ENCODE measurements around the gene MMP7.
"Not testable (repeated sequence)": the region's sequence is repeated elsewhere in the genome, so short reads cannot be mapped to it uniquely, and the experiment has no call there.

MMP7 gene

DNA sequence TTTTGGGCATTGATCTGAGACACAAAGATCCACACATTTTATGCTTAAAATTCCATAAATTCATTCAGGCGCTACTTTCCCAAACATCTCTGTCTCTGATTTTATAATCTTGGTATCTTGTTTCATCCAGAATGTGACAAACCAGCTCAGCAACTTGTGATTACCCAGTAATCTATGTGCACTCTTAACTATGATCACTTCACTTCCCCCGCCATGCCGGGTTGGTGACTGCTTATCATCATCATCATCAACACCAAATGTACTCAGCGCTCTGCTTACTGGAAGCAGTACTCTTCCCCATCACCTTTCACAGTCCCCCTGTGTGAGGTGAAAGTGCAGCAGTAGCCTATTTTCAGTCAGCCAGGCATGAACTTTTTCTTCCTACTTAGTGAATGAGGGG, 15.2 kb upstream of the MMP7 start:
- no peak overlapping the region for H3K27ac ChIP-seq
- no peak overlapping the region for H3K4me3 ChIP-seq

DNA sequence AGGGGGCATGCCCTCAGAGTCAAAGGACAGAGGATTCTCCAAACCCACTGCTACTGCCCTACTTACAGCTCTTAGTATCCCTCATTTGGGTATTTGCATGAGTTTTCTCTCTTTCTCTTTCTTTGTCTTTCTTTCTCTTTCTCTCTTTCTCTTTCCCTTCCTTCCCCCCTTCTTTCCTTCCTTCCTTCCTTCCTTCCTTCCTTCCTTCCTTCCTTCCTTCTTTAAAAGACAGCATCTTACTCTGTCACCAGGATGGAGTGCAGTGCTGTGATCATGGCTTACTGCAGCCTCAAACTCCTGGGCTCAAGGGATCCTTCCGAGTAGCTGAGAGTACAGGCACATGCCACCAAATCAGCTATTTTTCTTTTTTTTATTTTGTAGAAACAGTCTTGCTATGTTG, 14.0 kb upstream of the MMP7 start:
- Histone ChIP-seq H3K27ac (no peak overlapping the region), H3K4me3 (no peak overlapping the region)

DNA sequence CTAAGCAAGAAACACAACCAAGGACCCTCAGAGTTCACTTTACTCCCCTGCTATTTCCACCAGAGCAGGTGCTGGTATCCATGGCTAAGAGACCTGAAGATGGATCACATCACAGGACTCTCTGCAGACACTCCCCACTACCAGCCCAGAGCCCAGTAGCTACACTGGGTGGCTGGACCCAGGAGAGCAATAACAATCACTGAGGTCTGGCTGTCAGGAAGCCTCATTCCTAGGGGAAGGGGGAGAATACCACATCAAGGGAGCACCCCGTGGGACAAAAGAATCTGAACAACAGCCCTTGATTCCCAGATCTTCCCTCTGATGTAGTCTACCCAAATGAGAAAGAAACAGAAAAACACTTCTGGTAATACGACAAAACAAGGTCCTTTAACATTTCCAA, 9.0 kb upstream of the MMP7 start:
- no peak overlapping the region for H3K4me3 ChIP-seq
- no peak overlapping the region for H3K27ac ChIP-seq

DNA sequence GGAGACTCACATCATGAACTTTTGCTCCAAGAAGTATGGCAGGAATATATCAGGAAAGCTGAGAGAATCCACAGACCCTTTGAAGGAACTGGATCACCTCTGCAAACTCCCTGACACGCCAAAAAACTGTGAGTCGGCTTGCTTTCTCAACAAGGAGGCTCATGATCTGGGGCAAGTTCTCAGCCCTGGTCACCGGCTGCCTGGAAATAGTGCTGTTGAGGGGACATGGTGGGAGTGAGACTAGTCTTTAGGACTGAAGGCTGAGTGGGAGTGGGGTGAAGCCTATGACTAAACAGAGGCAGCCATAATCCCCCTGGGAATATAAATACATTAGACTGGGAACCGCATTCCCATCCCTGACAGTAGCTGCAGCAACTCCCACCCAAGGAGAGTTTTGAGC, 8.4 kb upstream of the MMP7 start:
- no peak overlapping the region for H3K27ac ChIP-seq
- H3K4me3 ChIP-seq = no peak overlapping the region

DNA sequence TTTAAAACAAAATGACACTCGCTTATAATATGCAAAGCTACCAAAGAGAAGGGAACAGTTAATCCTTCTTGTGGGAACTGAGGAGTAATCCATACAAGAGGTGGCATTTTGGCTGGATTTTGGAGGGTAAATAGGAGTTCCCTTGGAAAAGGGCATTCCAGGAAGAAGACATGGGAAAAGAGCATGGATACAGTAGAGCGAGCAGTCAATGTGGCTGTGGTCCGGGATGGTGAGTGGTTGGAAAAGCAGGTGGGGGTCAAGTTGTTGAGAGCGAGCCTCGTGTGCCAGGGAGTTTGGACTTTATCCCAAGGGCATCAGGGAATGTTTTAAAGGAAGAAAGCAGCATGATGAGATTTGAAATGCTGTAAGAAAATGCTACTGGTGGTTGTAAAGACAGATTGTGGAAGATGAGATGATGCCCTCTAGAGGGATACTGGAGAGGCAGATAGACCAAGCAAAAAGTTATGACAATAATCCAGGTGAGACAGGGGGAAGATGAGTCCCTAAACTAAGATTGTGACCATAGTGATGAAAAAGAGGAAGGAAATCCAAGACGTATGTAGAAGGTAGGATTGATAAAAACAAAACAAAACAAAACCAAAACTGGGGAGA, 3.8 kb upstream of the MMP7 start:
- Histone ChIP-seq H3K27ac (no peak overlapping the region), H3K4me3 (no peak overlapping the region)

DNA sequence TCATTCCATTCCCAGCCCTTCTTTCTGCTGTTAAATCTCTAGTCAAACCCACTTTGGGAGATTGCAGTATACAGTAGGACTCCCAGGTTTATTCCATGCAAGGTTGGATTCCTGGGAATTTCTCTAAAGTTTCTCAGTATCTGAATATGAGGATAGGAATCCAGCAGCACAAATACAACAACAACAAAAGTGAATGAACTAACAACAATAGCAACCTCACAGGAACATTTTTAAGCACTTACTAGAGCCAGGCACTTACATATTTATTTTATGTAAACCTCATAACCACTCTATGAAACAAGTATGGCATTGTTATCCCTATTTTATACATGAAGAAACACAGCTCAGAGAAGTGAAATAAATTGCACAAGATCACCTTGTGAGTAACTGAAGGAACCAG, 1.9 kb downstream of the MMP7 start:
- Histone ChIP-seq H3K27ac (no peak overlapping the region), H3K4me3 (no peak overlapping the region)

DNA sequence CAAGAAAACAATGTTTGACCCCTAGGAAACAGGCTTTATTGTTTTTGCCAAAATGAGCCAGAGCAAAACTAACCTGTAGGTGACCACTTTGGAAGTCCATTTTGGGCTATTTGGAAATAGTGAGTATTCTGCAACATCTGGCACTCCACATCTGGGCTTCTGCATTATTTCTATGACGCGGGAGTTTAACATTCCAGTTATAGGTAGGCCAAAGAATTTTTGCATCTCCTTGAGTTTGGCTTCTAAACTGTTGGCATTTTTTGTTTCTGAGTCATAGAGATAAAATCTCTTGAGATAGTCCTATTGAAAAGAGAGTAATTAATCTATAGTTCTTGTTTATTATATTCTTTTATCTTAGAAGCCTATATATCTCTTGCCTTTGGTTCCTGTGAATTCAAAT, 2.9 kb downstream of the MMP7 start:
- Histone ChIP-seq H3K4me3 (no peak overlapping the region), H3K27ac (no peak overlapping the region)

DNA sequence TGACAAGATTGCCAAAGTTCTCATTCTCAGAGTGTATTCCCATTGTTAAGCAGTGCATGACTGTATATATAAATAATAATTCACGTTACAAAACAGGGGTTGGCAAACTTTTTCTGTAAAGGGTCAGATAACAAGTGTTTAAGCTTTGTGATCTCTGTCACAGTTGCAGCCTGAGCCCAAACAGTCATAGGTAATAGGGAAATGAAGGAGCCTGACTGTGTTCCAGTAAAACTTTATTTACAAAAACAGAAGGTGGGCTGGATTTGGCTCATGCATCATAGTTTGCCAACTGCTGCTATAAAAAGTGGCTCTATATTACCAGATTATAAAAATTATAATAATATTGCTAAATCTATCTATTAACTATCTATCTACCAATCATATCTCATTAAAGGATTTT, 3.5 kb downstream of the MMP7 start:
- Histone ChIP-seq H3K4me3 (no peak overlapping the region), H3K27ac (no peak overlapping the region)

DNA sequence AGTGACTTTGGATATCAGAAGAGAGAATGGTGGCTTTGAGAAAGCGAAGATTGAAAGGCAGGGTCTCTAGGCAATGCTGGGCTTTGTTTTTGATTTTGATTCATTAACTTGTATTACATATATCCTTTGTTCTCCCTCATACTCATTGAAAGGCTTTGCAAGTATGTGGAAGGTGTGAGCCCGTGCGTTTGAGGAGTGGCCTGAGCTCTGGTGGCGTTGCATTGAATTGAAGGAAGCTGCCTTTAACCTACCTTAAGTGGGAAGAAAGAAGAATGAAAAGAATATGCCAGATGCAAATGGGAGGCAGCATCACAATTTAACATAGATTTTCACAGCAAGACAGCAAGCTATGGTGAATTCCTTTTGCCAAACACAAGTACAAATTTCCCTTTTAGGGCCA, 6.7 kb downstream of the MMP7 start:
- no peak overlapping the region for H3K4me3 ChIP-seq
- no peak overlapping the region for H3K27ac ChIP-seq

DNA sequence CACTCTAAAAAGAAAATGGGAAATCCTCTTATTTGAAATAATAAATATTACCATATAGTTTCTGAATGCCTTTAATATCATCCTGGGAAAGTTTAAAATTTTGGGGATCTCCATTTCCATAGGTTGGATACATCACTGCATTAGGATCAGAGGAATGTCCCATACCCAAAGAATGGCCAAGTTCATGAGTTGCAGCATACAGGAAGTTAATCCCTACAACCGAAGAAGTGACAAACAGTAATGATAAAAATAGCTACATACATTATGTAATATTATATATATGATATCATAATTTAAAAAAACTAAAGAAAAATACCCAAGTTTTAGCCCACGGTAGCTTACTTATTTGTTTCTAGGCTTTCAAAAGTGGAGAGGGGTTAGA, 7.4 kb downstream of the MMP7 start:
- Histone ChIP-seq H3K4me3 (no peak overlapping the region), H3K27ac (no peak overlapping the region)

DNA sequence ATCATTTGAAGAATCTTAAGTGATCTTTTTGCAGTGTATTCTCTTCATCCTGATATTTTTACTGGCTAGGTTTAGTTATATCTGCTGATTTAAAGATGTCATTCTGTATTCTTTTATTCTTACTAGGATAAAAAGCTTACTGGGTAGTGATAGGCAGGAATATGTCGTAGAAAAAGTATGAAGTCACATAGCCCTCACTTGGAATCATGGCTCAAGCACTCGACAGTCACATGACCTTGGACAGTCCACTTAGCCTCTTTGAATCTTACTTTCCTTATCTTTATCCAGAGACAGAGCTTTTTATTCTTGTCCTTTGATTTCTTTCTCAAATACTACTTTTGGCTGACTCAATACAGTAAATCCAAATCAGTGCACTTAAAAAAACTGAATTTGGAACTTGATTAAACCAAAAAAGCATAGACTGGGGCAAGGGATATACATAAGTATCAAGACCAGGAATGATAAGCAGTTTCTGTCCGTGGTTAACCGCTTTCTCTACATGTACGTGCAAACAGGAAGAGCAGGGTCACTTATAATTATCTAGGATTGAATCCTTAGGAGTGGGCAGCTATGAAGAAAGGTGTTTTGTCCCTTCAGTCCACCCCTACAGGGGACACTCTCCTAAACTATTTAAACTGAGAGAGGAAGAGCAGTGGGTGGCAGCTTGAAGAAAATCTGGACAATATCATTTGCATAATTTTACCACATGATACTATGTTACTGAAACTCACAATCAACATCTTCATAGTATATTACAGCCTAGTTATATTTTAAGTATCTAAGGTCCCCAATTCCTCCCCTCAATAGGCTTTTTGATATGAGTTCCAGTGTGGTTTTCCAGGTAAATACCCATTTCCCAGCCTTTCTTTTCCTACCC, 8.0 kb downstream of the MMP7 start:
- Histone ChIP-seq H3K4me3 (no peak overlapping the region), H3K27ac (no peak overlapping the region)

DNA sequence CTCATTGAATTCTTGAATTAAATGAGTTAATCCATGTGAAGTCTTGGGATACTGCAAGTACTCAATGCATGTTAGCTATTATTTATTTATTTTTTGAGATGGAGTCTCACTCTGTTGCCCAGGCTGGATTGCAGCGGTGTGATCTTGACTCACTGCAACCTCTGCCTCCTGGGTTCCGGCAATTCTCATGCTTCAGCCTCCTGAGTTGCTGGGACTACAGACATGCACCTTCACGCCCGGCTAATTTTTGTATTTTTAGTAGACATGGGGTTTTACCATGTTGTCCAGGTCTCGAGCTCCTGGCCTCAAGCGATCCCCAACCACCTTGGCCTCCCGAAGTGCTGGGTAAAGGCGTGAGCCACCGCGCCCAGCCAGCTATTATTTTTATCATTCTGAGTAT, 9.4 kb downstream of the MMP7 start:
- Histone ChIP-seq H3K4me3 (no peak overlapping the region), H3K27ac (no peak overlapping the region)

DNA sequence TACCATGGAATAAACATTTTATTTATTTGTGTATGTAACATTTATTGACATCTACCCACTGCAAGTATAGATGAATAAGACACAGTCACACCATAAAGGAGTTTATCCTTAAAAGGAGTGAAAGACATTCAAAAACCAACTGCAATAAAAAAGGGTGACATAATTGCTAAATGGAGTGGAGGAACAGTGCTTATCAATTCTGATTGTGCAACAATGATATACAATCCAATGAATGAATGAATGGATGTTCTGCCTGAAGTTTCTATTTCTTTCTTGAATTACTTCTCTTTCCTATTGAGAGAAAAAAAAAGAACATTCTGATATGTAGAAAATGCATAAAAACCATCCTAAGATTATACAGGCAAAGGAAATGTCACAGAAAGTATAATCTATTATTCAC, 10.0 kb downstream of the MMP7 start:
- no peak overlapping the region for H3K27ac ChIP-seq
- no peak overlapping the region for H3K4me3 ChIP-seq

DNA sequence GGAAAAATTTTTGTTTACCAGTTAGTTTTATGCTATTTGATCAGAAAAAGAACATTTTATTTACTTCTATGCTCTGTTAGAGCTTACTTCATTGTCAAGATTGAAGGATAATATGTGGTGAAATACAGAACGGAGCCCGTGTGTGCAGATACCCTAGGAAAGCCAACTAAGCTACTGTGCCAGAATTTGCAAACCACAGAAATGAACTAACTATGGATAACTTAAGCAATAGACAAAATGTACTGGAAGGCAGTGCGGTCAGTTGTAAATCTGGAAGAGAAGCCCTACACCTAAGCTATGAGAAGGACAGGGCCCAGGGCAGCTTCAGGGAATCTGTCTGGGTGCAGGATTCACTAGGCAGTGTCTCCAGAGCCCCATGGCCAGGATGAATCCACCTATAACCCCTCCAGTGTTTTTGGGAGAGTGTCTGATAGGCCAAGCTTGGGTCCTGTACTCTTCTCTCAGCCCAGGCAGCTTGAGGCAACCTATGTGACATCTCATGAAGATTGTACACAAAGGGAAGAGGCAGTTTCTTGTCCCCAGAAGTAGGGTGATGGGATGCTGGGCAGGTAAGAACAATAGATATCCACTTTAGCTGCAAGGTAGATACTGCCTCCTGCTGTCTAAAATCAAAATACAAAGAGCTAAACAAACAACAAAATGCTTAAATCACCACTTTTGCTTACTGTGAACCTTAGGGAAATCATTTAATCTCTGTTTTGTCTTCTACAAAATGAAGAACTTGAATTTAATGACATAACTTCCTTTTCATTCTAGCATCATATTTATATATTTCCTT, 12.1 kb downstream of the MMP7 start:
- Histone ChIP-seq H3K27ac (no peak overlapping the region), H3K4me3 (no peak overlapping the region)

DNA sequence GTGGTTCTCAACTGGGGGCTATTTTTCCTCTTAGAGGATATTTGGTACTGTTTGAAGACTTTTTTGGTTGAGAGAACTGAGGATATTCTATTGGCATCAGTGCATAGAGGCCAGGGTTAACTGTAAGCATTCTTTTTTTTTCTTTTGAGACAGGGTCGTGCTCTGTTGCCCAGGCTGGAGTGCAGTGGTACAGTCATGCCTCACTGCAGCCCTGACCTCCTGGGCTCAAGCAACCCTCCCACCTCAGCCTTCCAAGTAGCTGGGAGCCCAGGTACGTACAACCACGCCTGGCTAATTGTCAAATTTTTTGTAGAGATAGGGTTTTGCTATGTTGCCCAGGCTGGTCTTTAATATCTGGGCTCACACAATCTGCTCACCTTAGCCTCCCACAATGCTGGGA, 12.9 kb downstream of the MMP7 start:
- Histone ChIP-seq H3K4me3 (no peak overlapping the region), H3K27ac (no peak overlapping the region)

DNA sequence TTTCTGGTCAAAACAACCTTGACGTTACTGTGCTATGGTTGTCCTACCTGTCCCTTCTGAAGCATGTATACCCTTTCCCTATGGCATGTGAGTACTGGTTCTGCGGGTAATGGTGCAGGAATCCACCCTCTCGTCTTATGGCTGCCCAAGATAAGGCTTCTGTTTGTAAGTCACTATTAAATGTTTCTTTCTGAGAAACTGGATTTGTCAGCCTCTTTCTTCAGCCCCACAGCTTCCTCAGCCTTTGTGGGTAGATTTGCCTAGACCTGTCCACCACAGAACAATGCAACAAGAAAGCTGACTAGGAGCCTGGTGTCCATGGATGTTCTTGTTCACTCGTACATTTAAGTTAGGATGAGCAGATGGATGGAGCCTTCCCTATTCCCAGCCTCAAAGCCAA, 14.4 kb downstream of the MMP7 start:
- no peak overlapping the region for H3K27ac ChIP-seq
- no peak overlapping the region for H3K4me3 ChIP-seq

DNA sequence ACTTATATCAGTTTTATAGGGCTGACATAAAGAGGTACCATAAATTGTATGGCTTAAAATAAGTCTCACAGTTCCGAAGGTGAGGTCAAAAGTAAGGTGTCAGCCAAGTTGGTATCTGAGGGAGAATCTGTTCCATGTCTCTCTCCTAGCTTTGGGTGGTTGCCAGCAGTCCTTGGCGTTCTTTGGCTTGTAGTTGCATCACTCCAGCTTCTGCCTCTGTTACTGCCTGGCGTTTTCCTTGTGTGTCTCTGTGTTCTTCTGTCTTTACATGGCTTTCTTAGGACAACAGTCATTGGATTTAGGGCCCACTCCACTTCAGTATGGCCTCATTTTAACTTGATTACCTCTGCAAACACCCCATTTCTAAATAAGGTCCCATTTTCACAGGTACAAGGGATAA, 16.7 kb downstream of the MMP7 start:
- Histone ChIP-seq H3K4me3 (no peak overlapping the region), H3K27ac (no peak overlapping the region)

DNA sequence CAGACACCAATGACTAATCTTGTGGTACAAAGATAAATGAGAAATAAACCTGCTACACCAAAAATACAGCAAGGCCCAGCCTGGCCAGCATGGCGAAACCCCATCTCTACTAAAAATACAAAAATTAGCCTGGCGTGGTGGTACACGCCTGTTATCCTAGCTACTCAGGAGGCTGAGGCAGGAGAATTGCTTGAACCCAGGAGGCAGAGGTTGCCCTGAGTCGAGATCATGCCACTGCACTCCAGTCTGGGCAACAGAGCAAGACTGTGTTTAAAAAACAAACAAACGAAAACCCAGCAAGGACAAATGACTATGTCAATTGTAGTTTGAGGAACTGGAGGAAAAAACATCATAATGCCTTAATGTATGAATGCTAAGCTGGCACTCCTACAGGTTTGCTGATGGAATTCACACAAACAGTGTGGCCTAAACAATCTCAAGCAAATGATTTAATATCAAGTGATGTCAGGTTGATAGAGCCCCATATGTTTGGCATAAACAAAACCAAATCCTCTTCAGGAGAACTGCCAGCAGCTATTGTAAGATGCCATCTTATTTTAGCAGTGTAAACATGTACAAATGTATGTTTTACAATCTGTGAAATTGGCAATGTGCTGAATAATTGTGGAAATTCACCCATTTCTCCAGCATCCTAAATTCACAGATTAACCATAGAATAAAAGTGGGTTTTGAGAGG, 20.0 kb downstream of the MMP7 start:
- Histone ChIP-seq H3K4me3 (no peak overlapping the region), H3K27ac (no peak overlapping the region)

DNA sequence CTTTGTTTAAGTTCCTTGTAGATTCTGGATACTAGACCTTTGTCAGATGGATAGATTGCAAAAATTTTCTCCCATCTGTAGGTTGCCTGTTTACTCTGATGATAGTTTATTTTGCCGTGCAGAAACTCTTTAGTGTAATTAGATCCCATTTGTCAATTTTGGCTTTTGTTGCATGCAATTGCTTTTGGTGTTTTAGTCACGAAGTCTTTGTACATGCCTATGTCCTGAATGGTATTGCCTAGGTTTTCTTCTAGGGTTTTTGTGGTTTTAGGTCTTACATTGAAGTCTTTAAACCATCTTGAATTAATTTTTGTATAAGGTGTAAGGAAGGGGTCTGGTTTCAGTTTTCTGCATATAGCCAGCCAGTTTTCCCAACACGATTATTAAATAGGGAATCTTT, 27.7 kb downstream of the MMP7 start:
- not testable (repeated sequence) for H3K27ac ChIP-seq, H3K4me3 ChIP-seq

DNA sequence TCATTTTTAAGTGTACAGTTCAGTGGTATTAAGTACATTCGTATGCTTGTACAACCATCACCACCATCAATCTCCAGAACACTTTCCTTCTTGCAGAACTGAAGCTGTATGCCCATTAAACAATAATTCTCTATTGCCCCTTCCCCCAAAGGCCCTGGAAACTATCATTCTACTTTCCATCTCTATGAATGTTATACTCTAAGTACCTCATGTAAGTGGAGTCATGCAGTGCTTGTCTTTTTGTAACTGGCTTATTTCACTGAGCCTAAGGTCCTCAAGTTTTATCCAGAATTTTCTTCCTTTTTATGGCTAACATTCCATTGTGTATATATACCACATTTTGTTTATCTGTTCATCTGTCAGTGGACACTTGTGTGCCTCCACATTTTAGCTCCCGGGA, 29.7 kb downstream of the MMP7 start:
- no peak overlapping the region for H3K4me3 ChIP-seq
- H3K27ac ChIP-seq = no peak overlapping the region

Data from skin epidermis (tissue), 12 donors.